Stomach (tissue), 4 donors: ENCODE data around the gene SDHB.

Source experiments
- EP300 ChIP-seq: sonication (generic); formaldehyde crosslinking; IDR thresholded peaks from one replicate; pipeline ENCODE4 v1.6.1; 2017; ENCODE audit warnings: antibody characterized with exemption
- TF ChIP-seq, protein P1 (sequence below), 7 experiments: fragments of 450-650 bp in 4 of 7; fragments of 200-600 bp in 3 of 7; sonication (generic) in 3 of 7; IDR thresholded peaks; one replicate each; pipeline ENCODE4 v1.5.1; 2016 to 2019; ENCODE audit warnings: antibody characterized with exemption in 7 of 7, control low read depth in 2 of 7, mild to moderate bottlenecking in 1 of 7

- TF ChIP-seq, protein P1, sequence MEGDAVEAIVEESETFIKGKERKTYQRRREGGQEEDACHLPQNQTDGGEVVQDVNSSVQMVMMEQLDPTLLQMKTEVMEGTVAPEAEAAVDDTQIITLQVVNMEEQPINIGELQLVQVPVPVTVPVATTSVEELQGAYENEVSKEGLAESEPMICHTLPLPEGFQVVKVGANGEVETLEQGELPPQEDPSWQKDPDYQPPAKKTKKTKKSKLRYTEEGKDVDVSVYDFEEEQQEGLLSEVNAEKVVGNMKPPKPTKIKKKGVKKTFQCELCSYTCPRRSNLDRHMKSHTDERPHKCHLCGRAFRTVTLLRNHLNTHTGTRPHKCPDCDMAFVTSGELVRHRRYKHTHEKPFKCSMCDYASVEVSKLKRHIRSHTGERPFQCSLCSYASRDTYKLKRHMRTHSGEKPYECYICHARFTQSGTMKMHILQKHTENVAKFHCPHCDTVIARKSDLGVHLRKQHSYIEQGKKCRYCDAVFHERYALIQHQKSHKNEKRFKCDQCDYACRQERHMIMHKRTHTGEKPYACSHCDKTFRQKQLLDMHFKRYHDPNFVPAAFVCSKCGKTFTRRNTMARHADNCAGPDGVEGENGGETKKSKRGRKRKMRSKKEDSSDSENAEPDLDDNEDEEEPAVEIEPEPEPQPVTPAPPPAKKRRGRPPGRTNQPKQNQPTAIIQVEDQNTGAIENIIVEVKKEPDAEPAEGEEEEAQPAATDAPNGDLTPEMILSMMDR (IDR thresholded peaks at IDR 0.05) = no peak
- no peak for TF ChIP-seq EP300
These were observed 31.9 kb downstream of the SDHB start for GRCh38 chr1:17021896-17022295.
